Left kidney (tissue), 8 donors: ENCODE measurements around the gene TLR4. TPM values are rescaled to one million over a fixed set of nuclear protein-coding genes. Genes with fewer than 3 reads are reported as not detected.

Experiments
- DNase-seq: peaks from one replicate; pipeline ENCODE4 v3.0.0-alpha.2; 2013
- long read RNA-seq, 8 donors: transcript quantifications; one replicate each; lab custom pipeline, GENCODE V29; 2026
- polyA plus RNA-seq: library from polyadenylated mRNA; unstranded; fragments of 120-200 nt; gene quantifications from one replicate; pipeline ENCODE4 v1.2.1, GENCODE V29; 2013; ENCODE audit not compliant: insufficient read length

TLR4 gene
- 9.4 TPM for polyA plus RNA-seq
- long read RNA-seq, donor 1, full-length matches to known transcripts = 4 of 4 reads
- long read RNA-seq, donor 1, partial matches to known transcripts = 0 of 4 reads
- long read RNA-seq, donor 1, other reads (novel, unspliced or antisense) = 0 of 4 reads
- long read RNA-seq, donor 2, full-length matches to known transcripts = 1 of 1 reads
- long read RNA-seq, donor 2, partial matches to known transcripts = 0 of 1 reads
- long read RNA-seq, donor 2, other reads (novel, unspliced or antisense) = 0 of 1 reads
- long read RNA-seq, donor 3 = 0 reads
- long read RNA-seq, donor 4 = 0 reads
- long read RNA-seq, donor 5, full-length matches to known transcripts = 3 of 3 reads
- long read RNA-seq, donor 5, partial matches to known transcripts = 0 of 3 reads
- long read RNA-seq, donor 5, other reads (novel, unspliced or antisense) = 0 of 3 reads
- long read RNA-seq, donor 6, partial matches to known transcripts = 0 of 1 reads
- long read RNA-seq, donor 6, other reads (novel, unspliced or antisense) = 0 of 1 reads
- long read RNA-seq, donor 7, full-length matches to known transcripts = 1 of 1 reads
- long read RNA-seq, donor 7, partial matches to known transcripts = 0 of 1 reads
- long read RNA-seq, donor 7, other reads (novel, unspliced or antisense) = 0 of 1 reads
- long read RNA-seq, donor 8, full-length matches to known transcripts = 1 of 1 reads
- long read RNA-seq, donor 8, partial matches to known transcripts = 0 of 1 reads
- long read RNA-seq, donor 8, other reads (novel, unspliced or antisense) = 0 of 1 reads

DNA sequence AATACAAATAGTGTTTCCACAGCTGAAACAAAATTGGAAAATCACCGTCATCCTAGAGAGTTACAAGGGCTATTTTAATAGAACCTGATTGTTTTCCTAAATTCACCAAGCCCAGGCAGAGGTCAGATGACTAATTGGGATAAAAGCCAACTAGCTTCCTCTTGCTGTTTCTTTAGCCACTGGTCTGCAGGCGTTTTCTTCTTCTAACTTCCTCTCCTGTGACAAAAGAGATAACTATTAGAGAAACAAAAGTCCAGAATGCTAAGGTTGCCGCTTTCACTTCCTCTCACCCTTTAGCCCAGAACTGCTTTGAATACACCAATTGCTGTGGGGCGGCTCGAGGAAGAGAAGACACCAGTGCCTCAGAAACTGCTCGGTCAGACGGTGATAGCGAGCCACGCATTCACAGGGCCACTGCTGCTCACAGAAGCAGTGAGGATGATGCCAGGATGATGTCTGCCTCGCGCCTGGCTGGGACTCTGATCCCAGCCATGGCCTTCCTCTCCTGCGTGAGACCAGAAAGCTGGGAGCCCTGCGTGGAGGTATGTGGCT, at the start of gene TLR4:
TLR4 (plus strand) TSS at position 380 of the 552 bp plus-strand sequence; CDS start at position 450, 70 bp downstream.
- DNase-seq = peak; percentile 50

- no peak for DNase-seq
Measured at GRCh38 chr9:117656002-117656401, 48.2 kb upstream of the TLR4 start.

- DNase-seq = no peak
Measured at GRCh38 chr9:117662651-117663050, 41.6 kb upstream of the TLR4 start.

GRCh38 chr9:117664419-117664818, 39.8 kb upstream of the TLR4 start:
- DNase-seq = no peak

DNA sequence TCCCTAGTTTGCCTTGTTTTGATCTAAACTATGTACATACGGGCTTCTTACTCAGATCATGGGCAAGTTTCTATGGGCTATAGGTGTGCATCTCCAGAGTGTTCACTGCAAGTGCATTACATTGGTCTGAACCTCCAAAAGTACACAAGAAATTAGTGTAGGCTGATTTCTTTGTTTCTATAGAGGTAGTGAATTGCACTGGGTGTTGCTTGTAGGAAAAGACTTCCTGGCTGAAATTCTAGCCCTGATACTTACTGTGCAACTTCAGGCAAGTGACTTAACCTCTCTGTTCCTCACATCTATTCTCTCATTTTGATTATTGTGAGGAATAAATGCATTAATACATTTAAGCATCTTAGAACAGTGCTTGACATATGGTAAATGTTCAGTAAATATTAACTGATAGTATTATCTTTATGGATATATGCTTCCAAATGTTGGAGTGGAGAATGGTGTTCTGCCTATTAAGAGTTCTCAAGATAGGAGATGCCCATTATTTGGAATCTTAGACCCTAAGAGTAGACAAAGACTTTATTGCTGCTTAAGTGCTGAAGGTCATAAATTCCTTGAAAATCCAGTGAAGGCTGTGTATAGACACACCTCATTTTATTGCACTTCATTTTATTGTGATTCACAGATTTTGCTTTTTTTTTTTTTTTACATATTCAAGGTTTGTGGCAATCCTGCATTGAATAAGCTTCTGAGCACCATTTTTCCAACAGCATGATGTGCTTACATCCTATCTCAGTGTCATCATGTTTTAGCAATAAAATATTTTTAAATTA, 38.4 kb upstream of the TLR4 start:
- no peak for DNase-seq

- DNase-seq = no peak
Measured at GRCh38 chr9:117671468-117671867, 32.7 kb upstream of the TLR4 start.

- no peak for DNase-seq
Measured at GRCh38 chr9:117672369-117672768, 31.8 kb upstream of the TLR4 start.

DNA sequence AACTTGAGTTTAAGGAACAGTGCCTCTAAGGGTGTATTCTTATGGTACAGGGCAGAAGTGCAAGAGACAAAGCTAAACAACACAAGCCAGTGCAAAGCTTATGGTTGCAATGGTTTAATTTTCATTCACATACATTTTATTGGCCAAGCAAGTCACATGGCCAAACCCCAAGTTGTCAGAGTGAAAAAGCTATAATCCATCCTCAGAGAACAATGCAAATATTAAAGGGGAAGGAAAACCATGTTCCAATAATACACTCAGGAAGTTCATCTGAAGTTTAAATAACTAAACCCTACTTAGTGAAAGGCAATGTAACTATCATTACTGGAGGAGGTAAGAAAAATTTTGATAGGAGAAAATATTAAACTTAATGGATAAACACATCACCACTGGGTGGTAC, 26.6 kb upstream of the TLR4 start:
- no peak for DNase-seq

DNA sequence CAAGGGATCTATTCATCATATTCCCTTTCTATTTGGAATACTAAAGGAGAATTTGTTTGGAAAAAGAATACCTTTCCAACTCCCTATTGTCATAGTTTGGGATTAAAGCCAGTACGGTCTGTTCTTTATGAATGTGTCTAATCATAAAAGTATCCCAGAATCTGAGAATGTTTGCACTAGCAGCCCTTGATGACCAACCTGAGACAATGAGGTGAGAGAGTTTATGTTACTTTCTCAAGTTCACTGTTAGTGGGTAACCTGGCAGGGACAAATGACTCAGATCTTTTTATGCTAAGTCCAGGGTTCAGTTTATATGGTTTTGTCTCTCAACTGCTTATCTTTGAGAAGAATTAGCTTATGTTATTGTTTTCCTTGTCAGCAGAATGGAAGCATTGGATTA, 25.3 kb upstream of the TLR4 start:
- DNase-seq = no peak

DNA sequence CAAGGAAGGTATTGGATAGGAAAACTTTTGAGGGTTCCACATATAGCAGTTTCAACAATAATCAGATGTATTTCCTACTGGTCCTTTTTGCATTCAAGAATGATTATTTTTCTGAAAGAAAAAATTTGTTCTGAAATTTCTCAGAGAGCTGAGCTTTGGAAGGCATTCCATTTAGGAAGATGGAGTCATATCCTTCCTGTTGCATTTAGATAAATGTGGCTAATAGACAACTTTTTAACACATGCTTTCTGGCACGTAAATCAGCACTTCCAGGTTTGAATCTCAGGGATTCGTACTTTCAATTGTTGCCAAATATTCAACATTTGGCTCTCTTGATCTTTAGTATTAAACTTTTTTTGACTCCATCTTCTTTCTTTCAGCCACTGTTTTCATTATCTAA, 24.8 kb upstream of the TLR4 start:
- no peak for DNase-seq

DNA sequence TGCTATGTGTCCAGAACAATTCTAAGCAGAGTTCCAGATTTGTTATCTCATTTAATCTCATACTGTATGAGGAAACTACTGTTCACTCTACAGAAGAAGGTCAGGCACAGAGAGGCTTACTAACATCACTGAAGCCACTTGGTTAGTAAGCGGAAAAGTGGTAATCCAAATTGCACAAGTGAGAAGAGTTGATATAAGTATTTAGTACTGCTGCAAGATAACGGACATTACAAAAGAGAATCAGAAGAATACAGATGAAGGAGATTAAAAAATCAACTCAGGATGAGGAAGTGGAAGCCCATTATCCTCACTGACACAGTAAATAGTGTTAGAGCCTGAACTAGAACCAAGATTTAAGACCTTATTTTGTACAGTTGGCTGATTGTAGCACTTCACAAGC, 22.3 kb upstream of the TLR4 start:
- no peak for DNase-seq

DNA sequence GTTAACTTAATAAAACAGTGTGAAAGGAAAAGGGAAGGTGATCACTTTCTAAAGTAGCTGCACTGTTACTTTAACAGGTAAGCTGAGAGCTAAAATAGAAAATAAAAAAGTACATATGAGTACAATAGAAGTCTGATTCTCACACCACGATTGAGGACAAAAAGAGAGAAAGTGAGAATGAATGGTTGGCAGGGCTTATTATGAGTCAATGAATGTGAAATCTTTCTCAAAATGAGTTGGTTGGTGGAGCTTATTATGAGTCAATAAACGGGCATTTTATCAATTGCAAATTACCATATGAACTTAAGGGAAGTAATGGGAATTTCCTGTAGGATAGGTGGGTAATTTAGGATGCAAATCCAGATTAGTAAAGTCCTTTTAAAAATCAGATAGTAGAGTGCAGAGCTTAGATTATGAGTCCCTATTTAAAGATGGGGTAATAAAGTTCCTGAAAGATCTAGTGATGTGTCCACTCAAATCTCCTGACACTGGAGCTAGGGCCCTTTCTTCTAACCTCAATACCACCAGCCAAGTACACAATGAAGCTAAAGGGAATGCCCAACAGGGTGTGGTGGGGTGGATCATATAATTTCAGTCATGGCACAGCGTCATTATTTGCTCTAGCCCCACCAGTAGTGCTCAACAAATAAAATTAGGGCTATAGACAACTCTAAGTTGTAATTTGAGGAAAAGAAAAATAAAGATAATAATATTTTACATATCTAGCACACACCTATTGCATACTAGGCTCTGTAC, 21.1 kb upstream of the TLR4 start:
- no peak for DNase-seq

DNA sequence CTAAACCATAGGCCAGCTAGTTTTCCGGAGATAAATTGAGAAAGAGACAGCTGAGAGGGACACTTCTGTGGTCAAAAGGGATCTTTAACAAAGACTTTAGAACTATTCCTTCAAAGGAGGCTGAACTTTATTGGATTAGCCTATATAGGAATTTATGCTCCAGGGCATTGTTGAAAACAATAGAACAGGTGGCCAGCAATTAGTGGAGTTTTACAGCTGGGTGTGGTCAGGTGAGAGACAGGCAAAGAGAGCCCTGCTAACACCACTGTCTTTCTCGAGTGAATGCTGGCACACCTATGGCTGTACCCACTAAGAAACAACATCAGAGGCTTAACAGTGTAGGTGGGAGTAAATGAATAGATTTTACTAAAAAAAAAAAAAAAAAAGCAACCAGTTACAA, 16.7 kb upstream of the TLR4 start:
- DNase-seq = no peak

DNA sequence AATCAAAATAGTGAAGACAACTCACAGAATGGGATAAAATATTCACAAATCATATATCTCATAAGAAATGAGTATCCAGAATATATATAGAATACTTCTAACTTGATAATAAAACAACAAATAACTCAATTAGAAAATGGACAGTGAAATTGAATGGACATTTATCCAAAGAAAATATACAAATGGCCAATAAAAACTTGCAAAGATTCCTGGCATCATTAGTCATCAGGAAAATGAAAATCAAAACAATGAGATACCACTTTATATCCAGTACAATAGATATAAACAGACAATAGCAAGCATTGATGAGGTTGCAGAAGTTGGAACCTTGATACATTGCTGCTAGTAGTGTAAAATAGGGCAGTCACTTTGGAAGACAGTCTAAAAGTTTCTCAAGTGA, 12.8 kb upstream of the TLR4 start:
- DNase-seq = no peak

- no peak for DNase-seq
Measured at GRCh38 chr9:117696154-117696553, 8.0 kb upstream of the TLR4 start.

DNA sequence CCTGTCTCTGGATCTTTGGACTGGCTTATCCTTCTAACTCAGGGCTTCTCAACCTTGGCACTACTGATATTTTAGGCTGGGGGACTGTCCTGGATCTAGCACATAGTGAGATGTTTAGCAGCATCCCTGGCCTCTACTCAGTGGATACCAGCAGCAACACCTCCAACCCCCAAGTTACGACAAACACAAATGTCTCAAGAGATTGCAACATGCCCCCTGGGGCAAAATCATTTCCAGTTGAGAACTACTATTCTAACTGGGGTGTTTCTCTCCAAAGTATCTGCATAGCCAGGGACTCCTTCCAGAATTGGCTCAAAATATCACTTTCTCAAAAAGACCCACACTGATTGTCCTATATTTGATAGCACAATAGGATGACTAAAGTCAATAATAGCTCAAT, 7.2 kb upstream of the TLR4 start:
- DNase-seq = no peak

GRCh38 chr9:117703537-117703936, 666 bp upstream of the TLR4 start:
- no peak for DNase-seq

DNA sequence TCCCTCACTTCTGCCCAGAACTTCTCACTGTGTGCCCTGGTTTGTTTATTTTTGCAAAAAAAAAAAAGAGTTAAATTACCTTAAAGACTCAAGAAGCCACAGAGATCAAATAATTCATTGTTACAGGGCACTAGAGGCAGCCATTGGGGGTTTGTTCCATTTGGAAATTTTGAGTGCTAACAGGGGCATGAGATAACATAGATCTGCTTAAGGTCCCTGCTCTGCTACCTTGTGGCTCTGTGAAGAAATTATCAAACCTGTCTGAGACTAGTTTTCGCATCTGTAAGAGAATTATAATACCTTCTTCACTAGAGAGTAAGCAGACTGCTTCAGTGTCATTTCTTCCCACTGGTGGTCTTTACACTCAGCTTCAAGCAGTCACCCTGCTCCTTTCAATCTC, 394 bp downstream of the TLR4 start:
- DNase-seq = no peak

DNA sequence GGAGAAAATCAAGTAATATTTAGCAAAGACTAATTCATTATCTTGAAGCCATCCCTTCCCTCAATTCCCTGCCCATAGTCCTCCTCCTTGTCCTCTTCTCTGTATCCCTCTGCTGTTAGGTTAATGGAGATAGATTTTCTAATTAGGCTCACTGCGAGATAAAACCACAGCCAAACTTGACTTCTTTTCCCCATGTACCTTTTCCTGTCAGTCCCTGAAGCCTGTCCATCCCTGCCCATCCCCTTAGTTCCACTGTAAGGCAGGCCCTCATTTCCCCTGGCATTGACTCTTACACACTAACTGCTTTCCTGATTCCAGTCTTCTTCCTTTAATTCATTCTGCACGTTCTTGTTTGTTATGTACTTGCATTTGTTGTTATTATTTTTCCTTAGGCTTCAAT, 1.2 kb downstream of the TLR4 start:
- DNase-seq = no peak

- DNase-seq = no peak
Measured at GRCh38 chr9:117706421-117707116, 2.4 kb downstream of the TLR4 start.

- no peak for DNase-seq
Measured at GRCh38 chr9:117707561-117707960, 3.4 kb downstream of the TLR4 start.
